ENCODE data around the gene SPATA17. TPM values are rescaled to one million over a fixed set of nuclear protein-coding genes. Genes with fewer than 3 reads are reported as not detected.

SPATA17 gene
- total and polyA plus RNA-seq, 7 donors = 0.34 to 0.56 (median 0.52) TPM; not detected in 2

DNA sequence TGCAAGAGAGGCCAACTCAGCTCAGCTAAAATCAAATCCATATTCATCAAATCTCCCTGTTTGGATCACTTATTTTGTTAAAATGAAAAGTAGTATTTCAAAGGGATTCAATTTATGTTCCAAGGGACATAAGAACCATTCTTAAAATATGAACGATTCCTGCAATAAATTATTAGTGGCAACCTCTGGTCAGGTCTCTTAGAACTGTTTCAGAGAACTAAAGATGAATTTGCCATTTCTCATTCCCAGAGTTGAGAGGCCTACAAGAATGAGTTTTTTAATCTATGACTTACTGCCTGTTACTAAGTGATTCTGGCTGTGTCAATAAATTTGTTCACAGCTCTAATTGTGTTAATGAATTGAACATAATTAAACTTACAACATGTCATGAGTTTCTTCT lies 268.5 kb downstream of the SPATA17 start:
- no peak for ATAC-seq
- Histone ChIP-seq H3K4me3 (no peak overlapping the region), H3K4me1 (no peaks in the 10 kb centered on the region), H3K9me3 (no peaks in the 10 kb centered on the region), H3K36me3 (ENCODE audit: insufficient read depth in 1 of 2, low read depth in 1 of 2) (no peaks in the 10 kb centered on the region), H3K27ac (no peak overlapping the region), H3K27me3 (ENCODE audit: insufficient read depth in 3 of 3, low read length in 2 of 3) (no peaks in the 10 kb centered on the region)
- TF ChIP-seq, protein P1, sequence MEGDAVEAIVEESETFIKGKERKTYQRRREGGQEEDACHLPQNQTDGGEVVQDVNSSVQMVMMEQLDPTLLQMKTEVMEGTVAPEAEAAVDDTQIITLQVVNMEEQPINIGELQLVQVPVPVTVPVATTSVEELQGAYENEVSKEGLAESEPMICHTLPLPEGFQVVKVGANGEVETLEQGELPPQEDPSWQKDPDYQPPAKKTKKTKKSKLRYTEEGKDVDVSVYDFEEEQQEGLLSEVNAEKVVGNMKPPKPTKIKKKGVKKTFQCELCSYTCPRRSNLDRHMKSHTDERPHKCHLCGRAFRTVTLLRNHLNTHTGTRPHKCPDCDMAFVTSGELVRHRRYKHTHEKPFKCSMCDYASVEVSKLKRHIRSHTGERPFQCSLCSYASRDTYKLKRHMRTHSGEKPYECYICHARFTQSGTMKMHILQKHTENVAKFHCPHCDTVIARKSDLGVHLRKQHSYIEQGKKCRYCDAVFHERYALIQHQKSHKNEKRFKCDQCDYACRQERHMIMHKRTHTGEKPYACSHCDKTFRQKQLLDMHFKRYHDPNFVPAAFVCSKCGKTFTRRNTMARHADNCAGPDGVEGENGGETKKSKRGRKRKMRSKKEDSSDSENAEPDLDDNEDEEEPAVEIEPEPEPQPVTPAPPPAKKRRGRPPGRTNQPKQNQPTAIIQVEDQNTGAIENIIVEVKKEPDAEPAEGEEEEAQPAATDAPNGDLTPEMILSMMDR (IDR thresholded peaks at IDR 0.05) = no peak
- WGBS, 3 donors = 32 to 45% (median 44%) methylated on average over 1 of the region's 1 CpG
- no peak for DNase-seq
- intact Hi-C loops (cut with DNase I) = no loop called here

DNA sequence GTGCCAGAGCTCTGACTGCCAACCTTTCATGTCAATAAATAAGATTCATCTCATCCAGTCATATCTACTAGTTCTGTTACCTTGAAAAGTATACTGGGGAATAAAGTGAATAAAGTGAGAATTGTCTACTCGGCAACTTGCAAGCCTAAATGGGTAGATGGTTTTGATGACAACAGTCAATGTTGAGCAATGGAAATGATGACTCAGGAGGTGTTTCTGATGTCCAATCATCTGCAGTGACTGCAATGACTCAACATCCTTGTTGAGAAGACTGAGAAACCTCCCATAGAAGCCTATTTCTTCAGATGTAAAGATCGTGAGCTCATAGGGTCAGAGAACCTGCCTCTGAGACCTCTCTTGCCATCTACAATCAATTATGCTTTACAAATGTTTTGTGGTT lies 276.4 kb downstream of the SPATA17 start:
- TF ChIP-seq, protein P1 (IDR thresholded peaks at IDR 0.05) = no peak
- WGBS, 3 donors = 91 to 97% (median 95%) methylated on average over 2 of the region's 2 CpGs
- no peaks in the 10 kb centered on the region for H3K27me3 ChIP-seq (ENCODE audit: insufficient read depth in 3 of 3, low read length in 2 of 3)
- no peak overlapping the region for H3K27ac ChIP-seq
- no peaks in the 10 kb centered on the region for H3K4me1 ChIP-seq
- no peak overlapping the region for H3K4me3 ChIP-seq
- DNase-seq (no peak), ATAC-seq (no peak)
- intact Hi-C loops (cut with DNase I) = no loop called here
- no peaks in the 10 kb centered on the region for H3K36me3 ChIP-seq (ENCODE audit: insufficient read depth in 1 of 2, low read depth in 1 of 2)
- H3K9me3 ChIP-seq = no peaks in the 10 kb centered on the region

DNA sequence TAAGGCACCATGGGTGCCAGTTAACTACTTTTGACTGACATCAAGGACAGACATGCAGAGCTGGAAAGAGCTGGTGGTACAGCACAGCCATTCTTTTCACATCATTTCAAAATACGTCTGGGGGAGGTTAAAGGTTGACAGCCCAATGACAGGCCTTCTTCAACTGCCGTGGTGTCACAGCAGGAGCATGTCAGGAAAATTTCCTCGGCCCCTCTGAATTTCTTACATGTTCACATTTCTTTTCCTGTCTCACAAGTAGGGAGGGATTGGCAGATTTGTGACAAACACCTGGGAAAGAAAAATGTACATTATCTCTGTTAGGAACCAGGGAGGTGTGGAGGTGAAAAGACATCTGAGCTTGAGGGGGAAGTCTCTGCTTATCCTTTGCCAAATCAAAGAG lies 279.1 kb downstream of the SPATA17 start:
- Histone ChIP-seq H3K4me1 (no peaks in the 10 kb centered on the region), H3K27me3 (ENCODE audit: insufficient read depth in 3 of 3, low read length in 2 of 3) (no peaks in the 10 kb centered on the region), H3K36me3 (ENCODE audit: insufficient read depth in 1 of 2, low read depth in 1 of 2) (no peaks in the 10 kb centered on the region), H3K4me3 (no peak overlapping the region), H3K27ac (no peak overlapping the region), H3K9me3 (no peaks in the 10 kb centered on the region)
- TF ChIP-seq, protein P1 (IDR thresholded peaks at IDR 0.05) = no peak
- WGBS, 3 donors = 54 to 59% (median 55%) methylated on average over 3 of the region's 3 CpGs
- DNase-seq (no peak), ATAC-seq (no peak)
- intact Hi-C loops (cut with DNase I) = no loop called here

DNA sequence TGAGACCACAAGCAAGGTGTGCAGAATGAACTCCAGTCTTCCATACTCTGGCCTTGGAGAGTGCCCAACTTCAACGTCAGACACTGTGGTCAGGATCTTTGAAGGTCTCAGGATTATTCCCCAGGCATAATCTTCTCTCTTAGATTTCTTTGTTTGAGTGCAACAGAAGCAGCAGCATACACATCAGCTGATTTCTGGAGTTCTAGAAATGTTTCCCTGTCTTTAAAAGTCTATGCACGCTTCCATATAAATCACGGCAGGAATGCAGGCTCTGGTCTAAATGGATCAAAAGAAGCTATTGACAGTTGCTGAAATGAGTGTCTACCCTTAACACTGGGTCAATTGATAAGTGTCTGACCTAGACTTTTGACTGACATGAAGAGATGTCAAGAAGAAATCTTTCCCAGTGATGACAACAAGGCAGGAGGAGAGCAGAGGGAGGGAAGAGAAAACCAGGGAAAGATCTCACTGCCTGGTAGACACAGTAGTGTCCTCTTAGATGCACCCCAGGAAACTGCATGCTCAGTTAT lies 279.7 kb downstream of the SPATA17 start:
- Histone ChIP-seq H3K4me3 (no peak overlapping the region), H3K4me1 (no peaks in the 10 kb centered on the region), H3K27me3 (ENCODE audit: insufficient read depth in 3 of 3, low read length in 2 of 3) (no peaks in the 10 kb centered on the region), H3K36me3 (ENCODE audit: insufficient read depth in 1 of 2, low read depth in 1 of 2) (no peaks in the 10 kb centered on the region), H3K9me3 (no peaks in the 10 kb centered on the region), H3K27ac (no peak overlapping the region)
- intact Hi-C loops (cut with DNase I) = no loop called here
- DNase-seq (no peak), ATAC-seq (no peak)
- TF ChIP-seq, protein P1 (IDR thresholded peaks at IDR 0.05) = no peak
- 69 to 72% (median 69%) methylated on average over 3 of the region's 3 CpGs for WGBS, 3 donors

DNA sequence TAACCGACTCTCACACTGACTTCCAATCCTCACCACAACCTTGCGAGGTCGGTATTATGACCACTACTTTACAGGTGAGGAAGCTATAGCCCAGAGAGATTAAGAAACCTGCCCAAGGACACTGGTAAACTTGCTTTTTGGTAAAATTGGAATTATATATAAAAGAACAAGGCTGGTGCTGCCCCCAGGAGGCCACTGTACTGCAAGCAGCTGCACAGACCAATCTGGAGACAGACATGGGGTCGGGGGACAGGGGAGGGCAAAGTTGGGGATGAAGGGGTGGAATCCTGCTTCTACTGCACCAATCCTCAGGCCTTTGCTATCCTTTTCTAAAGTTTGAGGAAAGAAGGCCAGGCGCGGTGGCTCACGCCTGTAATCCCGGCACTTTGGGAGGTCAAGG lies 280.8 kb downstream of the SPATA17 start:
- intact Hi-C loops (cut with DNase I) = no loop called here
- no peak for DNase-seq
- Histone ChIP-seq H3K27me3 (ENCODE audit: insufficient read depth in 3 of 3, low read length in 2 of 3) (no peaks in the 10 kb centered on the region), H3K4me3 (no peak overlapping the region), H3K36me3 (ENCODE audit: insufficient read depth in 1 of 2, low read depth in 1 of 2) (no peaks in the 10 kb centered on the region), H3K9me3 (no peaks in the 10 kb centered on the region), H3K27ac (no peak overlapping the region), H3K4me1 (no peaks in the 10 kb centered on the region)
- TF ChIP-seq, protein P1 (IDR thresholded peaks at IDR 0.05) = no peak
- no peak for ATAC-seq
- 91 to 92% (median 92%) methylated on average over 8 of the region's 8 CpGs for WGBS, 3 donors

Data from psoas muscle (tissue), 8 donors.